Fibroblast of the aortic adventitia (primary cell): ENCODE data around the gene PLSCR5. TPM values are rescaled to one million over a fixed set of nuclear protein-coding genes. Genes with fewer than 3 reads are reported as not detected.

Experiments
- DNase-seq: peaks from one replicate; pipeline ENCODE4 v3.0.0-alpha.2; 2010; ENCODE audit warnings: low read depth
- H3K4me3 ChIP-seq: 2 replicates; pipeline ENCODE4 v1.5.1; 2011; ENCODE audit warnings: low read depth, mild to moderate bottlenecking, control low read depth, low read length, moderate library complexity
- CTCF ChIP-seq: IDR thresholded peaks from 2 replicates; pipeline ENCODE4 v1.5.1; 2011; ENCODE audit warnings: mild to moderate bottlenecking, low read length, control low read depth, inconsistent platforms; ENCODE audit not compliant: insufficient read depth
- total RNA-seq: library from RNA; depleted of rRNA; stranded (reverse); fragments of >200 nt; gene quantifications from 2 replicates; pipeline ENCODE4 v1.2.3, GENCODE V29; 2012; ENCODE audit warnings: low replicate concordance

Gene PLSCR5
- total RNA-seq, 1 donor = not detected

- H3K4me3 ChIP-seq = peak overlapping the region; percentile 7
- TF ChIP-seq CTCF = no peak
- peak; percentile 56 for DNase-seq
Observed at GRCh38 chr3:146625186-146625775, 20.1 kb upstream of the PLSCR5 start.

GRCh38 chr3:146621723-146622122, 16.6 kb upstream of the PLSCR5 start:
- TF ChIP-seq CTCF = no peak
- no peak overlapping the region for H3K4me3 ChIP-seq
- no peak for DNase-seq

- no peak for DNase-seq
Observed at GRCh38 chr3:146612015-146612414, 6.9 kb upstream of the PLSCR5 start.

GRCh38 chr3:146611096-146611495, 6.0 kb upstream of the PLSCR5 start:
- H3K4me3 ChIP-seq = no peak overlapping the region
- TF ChIP-seq CTCF = no peak
- no peak for DNase-seq

More at GRCh38 chr3:146612015-146612414, 6.9 kb upstream of the PLSCR5 start:
- no peak for TF ChIP-seq CTCF
- no peak overlapping the region for H3K4me3 ChIP-seq

GRCh38 chr3:146598535-146598934, 6.6 kb downstream of the PLSCR5 start:
- no peak overlapping the region for H3K4me3 ChIP-seq
- peak; percentile 13 for DNase-seq
- no peak for TF ChIP-seq CTCF

- peak; percentile 44 for DNase-seq
- peak; percentile 62 for TF ChIP-seq CTCF
- H3K4me3 ChIP-seq = no peak overlapping the region
Observed at GRCh38 chr3:146594843-146595482, 10.2 kb downstream of the PLSCR5 start.
